ENCODE data around the gene KIAA0825.

DNA sequence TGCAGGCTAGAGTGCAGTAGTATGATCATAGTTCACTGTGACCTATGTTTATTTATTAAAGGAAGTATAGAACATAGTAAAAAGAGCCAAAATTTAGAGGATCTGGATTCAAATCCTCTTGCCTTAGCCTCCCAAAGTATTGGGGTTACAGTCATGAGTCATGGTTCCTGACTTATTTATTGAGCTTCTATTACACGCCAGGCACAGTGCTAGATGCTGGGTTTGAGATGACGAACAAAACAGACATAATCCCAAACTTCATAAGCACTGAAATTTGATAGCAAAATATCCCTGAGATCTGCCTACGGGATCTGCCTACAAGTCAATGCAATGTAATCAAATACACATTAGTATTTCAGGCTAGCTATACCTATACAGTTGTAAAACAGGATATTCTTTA lies 2.5 kb downstream of the KIAA0825 start:
- TF ChIP-seq, protein P1, sequence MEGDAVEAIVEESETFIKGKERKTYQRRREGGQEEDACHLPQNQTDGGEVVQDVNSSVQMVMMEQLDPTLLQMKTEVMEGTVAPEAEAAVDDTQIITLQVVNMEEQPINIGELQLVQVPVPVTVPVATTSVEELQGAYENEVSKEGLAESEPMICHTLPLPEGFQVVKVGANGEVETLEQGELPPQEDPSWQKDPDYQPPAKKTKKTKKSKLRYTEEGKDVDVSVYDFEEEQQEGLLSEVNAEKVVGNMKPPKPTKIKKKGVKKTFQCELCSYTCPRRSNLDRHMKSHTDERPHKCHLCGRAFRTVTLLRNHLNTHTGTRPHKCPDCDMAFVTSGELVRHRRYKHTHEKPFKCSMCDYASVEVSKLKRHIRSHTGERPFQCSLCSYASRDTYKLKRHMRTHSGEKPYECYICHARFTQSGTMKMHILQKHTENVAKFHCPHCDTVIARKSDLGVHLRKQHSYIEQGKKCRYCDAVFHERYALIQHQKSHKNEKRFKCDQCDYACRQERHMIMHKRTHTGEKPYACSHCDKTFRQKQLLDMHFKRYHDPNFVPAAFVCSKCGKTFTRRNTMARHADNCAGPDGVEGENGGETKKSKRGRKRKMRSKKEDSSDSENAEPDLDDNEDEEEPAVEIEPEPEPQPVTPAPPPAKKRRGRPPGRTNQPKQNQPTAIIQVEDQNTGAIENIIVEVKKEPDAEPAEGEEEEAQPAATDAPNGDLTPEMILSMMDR (IDR thresholded peaks at IDR 0.05): no peak
- TF ChIP-seq POLR2A (IDR thresholded peaks at IDR 0.05): no peak
- TF ChIP-seq POLR2AphosphoS5 (IDR thresholded peaks at IDR 0.05): no peak
- no peak for TF ChIP-seq EP300 (IDR thresholded peaks at IDR 0.05; ENCODE audit: low read depth)
